Fibroblast of gingiva (primary cell): ENCODE data around the gene TMEM92.

Experiments used
- DNase-seq: peaks from one replicate; pipeline ENCODE4 v3.0.0-alpha.2; 2011; ENCODE audit warnings: low read depth

The TMEM92 gene

GRCh38 chr17:50274142-50274896 is at the start of gene TMEM92:
TMEM92 (plus strand) TSS chr17:50274466; CDS start chr17:50274502, 36 bp downstream.
- DNase-seq, result no peak

- no peak for DNase-seq
Measured at GRCh38 chr17:50225701-50226240, 48.5 kb upstream of the TMEM92 start.

DNA sequence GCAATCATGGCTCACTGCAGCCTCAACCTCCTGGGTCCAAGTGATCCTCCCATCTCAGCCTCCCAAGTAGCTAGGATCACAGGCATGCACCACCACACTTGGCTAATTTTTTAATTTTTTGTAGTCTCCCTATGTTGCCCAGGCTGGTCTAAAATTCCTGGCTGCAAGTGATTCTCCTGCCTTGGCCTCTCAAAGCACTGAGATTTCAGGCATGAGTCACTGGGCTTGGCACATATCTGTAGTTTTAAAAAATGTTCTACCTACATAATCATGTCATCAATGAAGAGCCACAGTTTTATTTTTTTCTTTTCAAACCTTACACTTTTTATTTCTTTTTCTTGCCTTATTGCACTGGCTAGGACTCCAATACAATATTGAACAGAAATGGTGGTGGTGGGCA is 39.7 kb upstream of the TMEM92 start:
- DNase-seq, result no peak

DNA sequence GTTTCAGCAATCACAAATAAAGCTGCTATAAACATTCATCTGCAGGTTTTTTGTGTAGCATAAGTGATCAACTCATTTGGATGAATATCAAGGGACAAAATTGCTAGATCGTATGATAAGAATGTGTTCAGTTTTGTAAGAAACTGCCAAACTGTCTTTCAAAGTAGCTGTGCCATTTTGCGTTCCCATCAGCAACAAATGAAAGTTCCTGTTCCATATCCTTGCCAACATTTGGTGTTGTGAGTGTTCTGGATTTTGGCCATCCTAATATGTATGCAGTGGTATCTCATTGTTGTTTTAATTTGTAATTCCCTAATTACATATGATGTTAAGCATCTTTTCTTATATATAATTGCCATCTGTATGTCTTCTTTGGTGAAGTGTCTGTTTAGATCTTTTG is 36.4 kb upstream of the TMEM92 start:
- DNase-seq, result no peak

DNA sequence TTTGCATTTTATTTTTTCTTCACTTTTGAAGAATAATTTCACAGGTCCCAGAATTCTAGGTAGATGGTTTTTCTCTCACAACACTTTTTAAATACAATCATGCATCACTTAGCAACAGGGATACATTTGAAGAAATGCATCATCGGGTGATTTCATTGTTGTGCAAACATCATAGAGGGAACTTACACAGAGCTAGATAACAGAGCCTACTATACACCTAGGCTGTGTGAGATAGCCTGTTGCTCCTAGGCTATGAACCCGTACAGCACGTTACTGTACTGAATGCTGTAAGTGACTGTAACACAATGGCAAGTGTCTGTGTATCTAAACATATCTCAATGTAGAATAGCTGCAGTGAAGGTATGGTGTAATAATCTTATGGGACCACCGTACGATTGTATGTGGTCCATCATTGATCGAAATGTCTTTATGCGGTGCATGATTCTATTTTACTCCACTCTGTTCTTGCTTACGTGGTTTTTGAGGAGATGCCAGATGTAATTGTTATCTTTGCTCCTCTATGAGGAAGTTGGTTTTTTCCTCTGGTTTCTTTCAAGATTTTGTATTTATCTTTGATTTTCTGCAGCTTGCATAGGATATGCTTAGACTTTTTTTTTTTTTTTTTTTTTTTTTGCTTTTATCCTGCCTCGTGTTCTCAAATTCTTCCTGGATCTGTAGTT is 35.5 kb upstream of the TMEM92 start:
- peak; percentile 23 for DNase-seq

- no peak for DNase-seq
Measured at GRCh38 chr17:50239937-50240336, 34.3 kb upstream of the TMEM92 start.

GRCh38 chr17:50240851-50241250 is 33.4 kb upstream of the TMEM92 start:
- DNase-seq, result no peak

GRCh38 chr17:50241431-50241830 is 32.8 kb upstream of the TMEM92 start:
- no peak for DNase-seq

- DNase-seq, result no peak
Measured at GRCh38 chr17:50244771-50245170, 29.5 kb upstream of the TMEM92 start.

- no peak for DNase-seq
Measured at GRCh38 chr17:50248255-50248654, 26.0 kb upstream of the TMEM92 start.

DNA sequence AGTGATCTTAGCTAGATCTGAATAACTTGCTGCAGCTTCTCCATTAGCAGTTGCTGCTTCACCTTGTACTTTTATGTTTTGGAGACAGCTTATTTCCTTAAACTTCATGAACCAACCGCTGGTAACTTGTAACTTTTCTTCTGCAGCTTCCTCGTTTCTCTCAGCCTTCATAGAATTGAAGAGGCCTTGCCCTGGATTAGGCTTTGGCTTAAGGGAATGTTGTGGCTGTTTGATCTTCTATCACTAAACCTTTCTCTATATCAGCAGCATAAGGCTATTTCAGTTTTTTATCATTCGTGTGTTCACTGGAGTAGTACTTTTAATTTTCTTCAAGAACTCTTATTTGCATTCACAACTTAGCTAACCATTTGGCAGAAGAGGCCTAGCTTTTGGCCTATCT is 21.5 kb upstream of the TMEM92 start:
- no peak for DNase-seq

DNA sequence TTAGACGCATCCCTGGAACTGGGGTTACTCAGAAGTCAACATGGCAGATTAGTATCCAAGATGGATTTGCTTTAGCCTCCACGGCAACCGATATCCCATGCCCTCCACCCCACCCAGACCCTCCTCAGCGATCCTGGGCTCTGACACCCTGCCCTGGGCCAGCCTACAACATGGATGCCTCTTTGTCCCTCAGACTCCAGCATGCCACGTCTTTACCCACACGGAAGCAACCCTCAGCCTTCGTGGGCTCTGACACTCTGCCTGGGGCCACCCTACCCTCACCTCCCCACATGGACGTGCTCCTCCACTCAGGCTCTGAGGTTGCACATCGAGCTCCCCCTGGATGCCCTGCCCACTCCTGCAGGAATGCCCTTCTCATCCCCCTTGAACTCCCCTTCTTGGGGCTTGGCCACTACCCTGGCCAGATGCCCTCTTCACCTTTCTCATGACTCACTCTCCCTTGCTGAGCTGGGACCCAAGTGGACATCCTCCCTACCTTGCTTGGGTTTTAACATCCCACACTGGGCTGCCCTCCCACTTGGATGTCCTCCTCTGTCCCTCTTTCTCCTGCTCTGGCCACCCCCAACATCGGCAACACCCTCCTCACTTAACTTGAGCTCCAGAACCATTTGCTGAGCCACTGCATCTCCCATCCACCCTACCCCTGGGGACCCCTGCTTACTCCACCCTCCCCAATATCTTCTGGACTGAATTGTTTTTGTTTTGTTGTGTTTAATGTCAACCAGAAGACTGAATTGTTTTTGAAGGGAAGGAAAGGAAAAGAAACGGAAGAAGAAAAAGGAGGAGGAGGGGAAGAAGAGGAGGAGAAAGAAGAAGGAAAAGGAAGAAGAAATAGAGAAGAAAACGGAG is 18.3 kb upstream of the TMEM92 start:
- DNase-seq, result no peak

- no peak for DNase-seq
Measured at GRCh38 chr17:50256826-50257618, 17.2 kb upstream of the TMEM92 start.

- no peak for DNase-seq
Measured at GRCh38 chr17:50257676-50258224, 16.5 kb upstream of the TMEM92 start.

GRCh38 chr17:50258647-50259476 is 15.4 kb upstream of the TMEM92 start:
- DNase-seq, result peak; percentile 79

GRCh38 chr17:50259477-50260324 is 14.6 kb upstream of the TMEM92 start:
- no peak for DNase-seq

- no peak for DNase-seq
Measured at GRCh38 chr17:50260501-50260911, 13.8 kb upstream of the TMEM92 start.

DNA sequence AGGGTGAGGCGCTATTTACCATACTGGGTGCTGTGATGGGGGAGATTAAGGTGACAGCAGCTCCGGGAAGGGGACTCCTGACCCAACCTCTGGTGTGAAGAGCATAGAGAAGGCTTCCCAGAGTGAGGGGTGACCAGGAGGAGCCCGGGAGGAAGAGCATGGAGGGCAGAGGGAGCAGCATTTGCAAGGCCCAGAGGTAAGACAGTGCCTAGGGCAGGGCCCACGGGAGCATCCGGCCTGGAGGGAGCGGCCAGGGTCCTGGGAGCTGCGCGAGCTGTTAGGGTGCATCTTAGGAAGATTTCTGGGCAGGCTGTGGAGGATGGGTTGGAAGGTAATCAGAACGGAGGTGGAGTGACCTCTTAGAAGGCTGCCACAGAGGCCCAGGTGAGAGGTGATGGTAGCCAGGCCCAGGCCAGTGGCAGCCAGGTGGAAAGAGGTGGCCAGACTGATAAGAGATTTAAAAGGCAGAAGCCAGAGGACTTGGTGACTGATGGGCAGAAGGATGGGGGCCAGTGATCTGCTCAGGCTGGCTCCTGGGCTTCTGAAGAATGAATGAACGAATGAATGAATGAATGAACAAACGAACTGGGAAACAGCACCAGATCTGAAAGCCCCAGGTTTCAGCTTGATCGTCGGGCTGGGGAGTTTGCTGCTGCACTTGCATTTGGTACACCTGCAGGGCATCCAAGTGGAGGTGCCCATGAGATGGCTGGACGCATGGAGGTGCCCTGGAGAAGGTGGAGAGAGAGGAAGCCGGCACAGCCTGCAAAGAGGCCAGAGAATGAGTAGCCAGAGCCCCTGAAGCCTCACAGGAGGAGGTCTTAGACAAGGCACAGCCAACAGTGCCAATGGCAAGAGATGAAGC is 13.0 kb upstream of the TMEM92 start:
- no peak for DNase-seq
